SK-N-SH treated with all-trans-retinoic acid at 6 μM for 48 hours (cell line): Measurements from ENCODE around the gene CCDC170.

Experiments used
- ARNTL ChIP-seq: fragments of 450-650 bp; formaldehyde crosslinking; IDR thresholded peaks from 2 replicates; pipeline ENCODE4 v1.5.0; 2020; ENCODE audit warnings: low read depth, mild to moderate bottlenecking, moderate library complexity, borderline replicate concordance
- BACH2 ChIP-seq: fragments of 250-450 bp; sonication (Bioruptor Pico); IDR thresholded peaks from 2 replicates; pipeline ENCODE4 v1.9.0; 2021; ENCODE audit warnings: mild to moderate bottlenecking, borderline replicate concordance
- ESRRG ChIP-seq: fragments of 250-450 bp; sonication (Bioruptor Pico); IDR thresholded peaks from 2 replicates; pipeline ENCODE4 v1.6.1; 2021; ENCODE audit warnings: mild to moderate bottlenecking
- RARB ChIP-seq: fragments of 250-450 bp; sonication (Bioruptor Pico); IDR thresholded peaks from 2 replicates; pipeline ENCODE4 v1.8.0; 2021; ENCODE audit warnings: mild to moderate bottlenecking, moderate library complexity
- SNAI2 ChIP-seq: fragments of 250-450 bp; sonication (Bioruptor Pico); IDR thresholded peaks from 2 replicates; pipeline ENCODE4 v1.5.0; 2020; ENCODE audit warnings: mild to moderate bottlenecking, moderate library complexity
- TCF4 ChIP-seq: fragments of 250-450 bp; sonication (Bioruptor Pico); IDR thresholded peaks from 2 replicates; pipeline ENCODE4 v1.8.0; 2021; ENCODE audit warnings: mild to moderate bottlenecking, moderate library complexity, borderline replicate concordance
- ZNF70 ChIP-seq: fragments of 450-650 bp; formaldehyde crosslinking; IDR thresholded peaks from 2 replicates; pipeline ENCODE4 v1.5.0; 2020; ENCODE audit warnings: mild to moderate bottlenecking, moderate library complexity
- TF ChIP-seq, protein P1 (sequence below): fragments of 250-450 bp; sonication (Bioruptor Pico); IDR thresholded peaks from 2 replicates; pipeline ENCODE4 v1.8.0; 2020; ENCODE audit warnings: mild to moderate bottlenecking, moderate library complexity, borderline replicate concordance
- TF ChIP-seq, protein P2 (sequence below): fragments of 250-450 bp; sonication (Bioruptor Pico); IDR thresholded peaks from 2 replicates; pipeline ENCODE4 v1.5.1; 2020; ENCODE audit warnings: low read depth, mild to moderate bottlenecking, moderate library complexity

DNA sequence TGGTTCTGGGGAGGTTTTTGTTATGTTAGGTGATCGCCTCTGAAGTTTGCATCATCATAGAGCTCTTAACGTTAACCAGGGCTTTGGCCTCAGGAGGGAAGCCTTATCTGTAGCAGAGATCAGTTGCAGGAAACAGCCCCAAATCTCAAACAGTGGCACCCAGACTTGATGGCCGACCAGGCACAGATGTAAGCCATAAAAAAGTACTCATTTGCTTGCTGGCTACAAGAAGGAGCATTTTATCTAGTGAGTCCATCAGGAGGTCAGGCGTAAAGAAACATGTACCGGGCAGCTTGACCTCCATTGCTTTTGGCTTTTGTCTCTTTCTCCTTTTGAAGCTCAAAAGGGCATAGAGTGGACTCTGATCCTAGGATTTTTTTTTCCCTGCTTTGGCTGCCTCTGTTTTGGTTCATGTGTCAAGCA, 122.3 kb downstream of the CCDC170 start:
- TF ChIP-seq, protein P1, sequence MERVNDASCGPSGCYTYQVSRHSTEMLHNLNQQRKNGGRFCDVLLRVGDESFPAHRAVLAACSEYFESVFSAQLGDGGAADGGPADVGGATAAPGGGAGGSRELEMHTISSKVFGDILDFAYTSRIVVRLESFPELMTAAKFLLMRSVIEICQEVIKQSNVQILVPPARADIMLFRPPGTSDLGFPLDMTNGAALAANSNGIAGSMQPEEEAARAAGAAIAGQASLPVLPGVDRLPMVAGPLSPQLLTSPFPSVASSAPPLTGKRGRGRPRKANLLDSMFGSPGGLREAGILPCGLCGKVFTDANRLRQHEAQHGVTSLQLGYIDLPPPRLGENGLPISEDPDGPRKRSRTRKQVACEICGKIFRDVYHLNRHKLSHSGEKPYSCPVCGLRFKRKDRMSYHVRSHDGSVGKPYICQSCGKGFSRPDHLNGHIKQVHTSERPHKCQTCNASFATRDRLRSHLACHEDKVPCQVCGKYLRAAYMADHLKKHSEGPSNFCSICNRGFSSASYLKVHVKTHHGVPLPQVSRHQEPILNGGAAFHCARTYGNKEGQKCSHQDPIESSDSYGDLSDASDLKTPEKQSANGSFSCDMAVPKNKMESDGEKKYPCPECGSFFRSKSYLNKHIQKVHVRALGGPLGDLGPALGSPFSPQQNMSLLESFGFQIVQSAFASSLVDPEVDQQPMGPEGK (CRISPR knock-in tag), result no peak
- TF ChIP-seq TCF4 (CRISPR knock-in tag), result no peak
- no peak for TF ChIP-seq ESRRG (CRISPR knock-in tag)
- TF ChIP-seq, protein P2, sequence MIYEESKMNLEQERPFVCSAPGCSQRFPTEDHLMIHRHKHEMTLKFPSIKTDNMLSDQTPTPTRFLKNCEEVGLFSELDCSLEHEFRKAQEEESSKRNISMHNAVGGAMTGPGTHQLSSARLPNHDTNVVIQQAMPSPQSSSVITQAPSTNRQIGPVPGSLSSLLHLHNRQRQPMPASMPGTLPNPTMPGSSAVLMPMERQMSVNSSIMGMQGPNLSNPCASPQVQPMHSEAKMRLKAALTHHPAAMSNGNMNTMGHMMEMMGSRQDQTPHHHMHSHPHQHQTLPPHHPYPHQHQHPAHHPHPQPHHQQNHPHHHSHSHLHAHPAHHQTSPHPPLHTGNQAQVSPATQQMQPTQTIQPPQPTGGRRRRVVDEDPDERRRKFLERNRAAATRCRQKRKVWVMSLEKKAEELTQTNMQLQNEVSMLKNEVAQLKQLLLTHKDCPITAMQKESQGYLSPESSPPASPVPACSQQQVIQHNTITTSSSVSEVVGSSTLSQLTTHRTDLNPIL, result no peak
- no peak for TF ChIP-seq BACH2
- TF ChIP-seq RARB, result no peak
- no peak for TF ChIP-seq ARNTL
- no peak for TF ChIP-seq SNAI2 (CRISPR knock-in tag)
- no peak for TF ChIP-seq ZNF70 (CRISPR knock-in tag)
